Stimulated activated CD4-positive, alpha-beta T cell treated with anti-CD3 and anti-CD28 coated beads, Interleukin-12 subunit alpha, Interleukin-12 subunit beta, amount 100 ng/mL, for 48 hours (primary cell): ENCODE results near the gene SH3BP4.

ENCODE experiments used
- DNase-seq, 3 donors: peaks; one replicate each; pipeline ENCODE4 v3.0.0-alpha.2; 2020; ENCODE audit warnings: low read depth in 2 of 3, low spot score in 1 of 3

Gene SH3BP4

DNA sequence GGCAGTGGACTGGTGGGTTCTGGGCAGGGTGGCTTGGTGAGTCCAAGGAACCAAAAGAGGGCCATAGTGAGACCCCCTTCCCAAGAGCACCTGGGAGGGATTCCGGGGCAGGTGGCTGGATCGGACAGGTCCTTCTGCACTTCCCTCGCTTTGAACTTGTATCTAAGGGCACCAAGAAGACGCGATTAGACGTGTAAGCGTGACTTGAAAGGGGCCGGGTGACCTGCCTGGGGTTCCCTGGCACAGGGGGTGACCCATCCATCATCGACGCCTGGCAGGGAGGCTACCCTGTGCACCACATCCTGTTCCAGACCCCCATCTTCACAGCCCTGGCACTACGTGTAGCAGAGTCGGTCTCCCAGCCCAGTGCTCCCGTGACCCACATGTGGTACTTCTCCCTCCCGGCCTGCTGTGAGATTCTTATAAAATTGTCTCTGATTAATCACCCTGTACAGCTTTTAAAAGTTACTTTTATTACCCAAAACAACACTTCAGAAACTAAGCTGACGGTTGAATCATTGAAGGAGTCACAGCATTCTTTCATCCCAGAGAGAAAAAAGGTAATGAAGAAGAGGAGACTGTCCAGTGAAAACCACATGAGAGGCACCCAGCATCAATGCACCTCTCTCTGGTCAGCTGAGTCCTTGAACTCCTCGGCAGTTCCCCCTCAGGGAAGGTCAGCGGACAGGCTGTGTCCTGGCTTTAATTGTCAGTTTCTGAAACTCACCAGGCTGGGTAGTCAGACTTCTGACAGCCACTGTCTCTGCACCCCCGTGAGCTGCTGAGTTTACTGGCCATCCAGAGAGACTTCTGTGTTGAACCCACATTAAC, 13.0 kb downstream of the SH3BP4 start:
- no peak for DNase-seq

DNA sequence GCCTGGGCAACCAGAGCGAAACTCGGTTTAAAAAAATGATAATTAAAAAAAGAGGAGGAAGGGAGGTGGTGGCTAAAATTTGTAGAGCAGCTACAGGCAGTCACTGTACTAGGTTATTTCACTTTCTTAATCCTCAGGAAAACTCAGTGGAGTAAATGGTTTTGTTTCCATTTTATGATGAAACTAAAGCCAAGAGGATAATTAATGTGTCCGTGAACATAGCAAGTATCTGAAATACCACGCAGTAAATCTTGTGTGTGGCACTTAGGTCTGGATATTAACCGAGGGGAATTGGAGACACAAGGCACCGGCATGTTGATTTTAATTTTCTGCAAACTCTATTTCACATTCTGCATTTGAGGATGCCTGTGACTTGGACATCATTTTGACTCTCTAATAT, 14.5 kb downstream of the SH3BP4 start:
- DNase-seq, result no peak

DNA sequence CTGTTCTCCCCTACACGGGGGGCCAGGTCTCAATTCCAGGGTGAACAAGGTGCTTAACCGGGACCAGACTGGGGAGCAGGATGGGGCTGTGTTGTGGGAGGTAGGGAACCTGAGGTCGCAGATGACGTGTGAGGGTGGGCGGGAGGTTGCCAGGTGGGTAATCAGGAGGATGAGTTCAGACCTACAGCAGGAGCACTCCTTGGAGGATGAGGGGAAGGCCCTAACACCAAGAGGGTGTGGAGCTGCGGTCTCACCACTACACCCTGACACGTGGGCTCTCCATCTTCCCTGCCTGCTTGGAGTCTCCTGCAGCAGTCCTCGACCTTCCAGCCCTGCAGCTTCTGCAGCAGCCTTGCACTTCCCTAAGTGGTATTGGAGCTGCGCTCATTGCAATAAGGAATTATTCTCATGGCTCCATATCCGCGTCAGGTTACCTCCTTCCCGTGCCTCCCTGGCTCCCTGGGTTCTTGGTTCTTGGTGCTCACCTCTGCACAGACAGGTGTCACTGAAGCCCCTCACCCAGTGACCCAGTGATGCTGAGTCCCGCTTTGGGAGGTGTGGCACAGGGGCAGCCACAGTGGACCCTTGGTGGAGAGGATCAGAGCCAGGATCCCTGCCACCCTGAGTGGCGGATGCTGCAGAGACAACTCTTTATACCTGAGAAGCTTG, 15.5 kb downstream of the SH3BP4 start:
- DNase-seq, result no peak

DNA sequence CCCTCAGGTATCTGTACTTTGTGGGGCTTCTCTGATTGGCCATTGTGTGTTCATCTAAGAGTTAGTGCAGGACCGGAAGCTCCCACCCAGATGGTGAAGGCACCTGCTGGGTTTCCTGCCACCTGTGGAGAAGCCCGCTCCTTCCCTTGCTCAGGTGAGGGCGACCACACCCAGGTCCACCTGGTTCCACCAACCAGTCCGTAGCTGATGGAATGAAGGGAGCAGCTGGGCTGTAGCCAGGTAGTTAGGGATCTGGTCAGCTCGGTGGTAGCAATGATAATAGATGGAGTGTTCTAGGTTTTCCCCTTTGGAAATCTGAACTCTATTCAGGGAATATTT, 16.0 kb downstream of the SH3BP4 start:
- DNase-seq, result no peak

DNA sequence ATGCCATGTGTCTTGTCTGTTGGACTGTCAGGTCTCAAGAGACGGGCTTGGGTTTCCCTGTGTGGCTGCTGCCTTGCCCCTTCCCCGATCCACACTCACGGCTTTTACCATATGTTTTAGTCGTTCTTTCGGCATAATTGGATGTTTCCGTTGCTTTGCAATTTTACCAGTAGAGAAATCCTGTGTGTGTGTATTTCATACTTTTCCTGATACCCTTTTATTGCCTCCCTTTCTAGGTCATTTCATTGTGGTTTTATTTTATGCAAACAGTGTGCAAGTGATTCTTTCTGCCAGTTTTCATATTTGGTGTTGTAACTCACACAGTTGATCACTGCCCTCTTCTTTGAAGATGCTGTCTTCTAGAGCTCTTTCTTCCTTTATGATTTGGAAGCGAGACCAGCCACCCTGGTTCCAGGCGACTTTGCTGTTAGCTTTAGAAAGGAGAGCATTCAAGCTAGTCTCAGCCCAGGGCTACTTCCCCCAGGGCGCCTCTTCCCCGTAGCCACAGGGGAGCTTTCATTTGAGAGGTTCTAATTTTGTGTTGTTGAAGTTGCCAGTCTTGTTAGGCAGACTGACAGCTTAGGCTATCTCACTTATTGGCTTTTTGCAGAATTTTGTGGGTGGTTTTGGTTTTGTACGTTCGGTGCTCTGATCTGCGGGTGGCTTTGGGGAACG, 17.0 kb downstream of the SH3BP4 start:
- DNase-seq, result no peak

DNA sequence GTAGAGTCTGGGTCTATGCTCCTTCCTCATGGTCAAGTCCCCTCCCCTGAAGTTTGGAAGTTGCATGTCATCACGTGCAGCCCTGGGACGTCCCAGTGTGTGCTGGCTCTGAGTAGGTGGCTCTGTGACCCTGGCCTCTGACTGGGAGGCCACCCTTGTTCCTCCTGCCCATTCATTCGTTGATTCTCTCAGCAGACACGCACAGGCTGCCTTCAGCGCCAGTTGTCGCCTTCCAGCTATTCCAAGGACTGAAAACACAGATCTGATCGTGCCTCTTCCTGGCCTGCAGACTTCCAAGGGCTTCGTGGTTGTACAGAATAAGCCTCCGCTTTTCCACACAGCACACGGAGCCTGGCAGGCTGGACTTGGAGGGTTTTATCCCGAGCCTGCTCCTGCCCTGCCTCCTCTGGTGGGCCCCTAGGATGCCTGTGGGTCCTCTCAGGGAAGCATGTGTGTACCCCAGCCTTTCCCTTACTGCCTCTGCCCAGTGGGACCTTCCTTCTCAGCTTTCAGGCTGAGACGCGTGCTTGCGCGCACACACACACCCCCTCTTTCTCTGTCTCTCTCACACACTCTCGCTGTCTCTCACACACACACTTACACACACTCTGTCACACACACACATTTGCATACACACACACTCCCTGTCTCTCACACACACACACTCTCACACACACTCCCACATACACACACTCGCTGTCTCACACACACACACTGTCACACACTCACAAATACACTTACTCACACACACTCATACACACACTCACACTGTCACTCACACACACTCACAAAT, 17.7 kb downstream of the SH3BP4 start:
- no peak for DNase-seq

DNA sequence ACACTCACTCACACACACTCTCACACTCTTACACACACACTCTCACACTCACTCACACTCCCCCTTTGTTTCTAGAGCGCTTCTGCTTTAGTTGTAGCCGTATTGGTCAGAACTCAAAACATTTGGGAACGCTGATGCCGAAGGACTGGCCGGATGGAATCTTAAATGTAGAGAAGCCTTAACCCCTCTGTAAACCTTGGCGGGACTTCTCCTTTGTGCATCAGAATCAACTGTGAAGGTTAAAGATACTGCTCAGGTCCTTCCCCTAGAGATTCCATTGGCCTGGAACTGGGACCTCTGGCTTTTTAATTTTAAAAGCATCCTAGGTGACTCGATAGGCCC, 18.3 kb downstream of the SH3BP4 start:
- DNase-seq, result no peak

DNA sequence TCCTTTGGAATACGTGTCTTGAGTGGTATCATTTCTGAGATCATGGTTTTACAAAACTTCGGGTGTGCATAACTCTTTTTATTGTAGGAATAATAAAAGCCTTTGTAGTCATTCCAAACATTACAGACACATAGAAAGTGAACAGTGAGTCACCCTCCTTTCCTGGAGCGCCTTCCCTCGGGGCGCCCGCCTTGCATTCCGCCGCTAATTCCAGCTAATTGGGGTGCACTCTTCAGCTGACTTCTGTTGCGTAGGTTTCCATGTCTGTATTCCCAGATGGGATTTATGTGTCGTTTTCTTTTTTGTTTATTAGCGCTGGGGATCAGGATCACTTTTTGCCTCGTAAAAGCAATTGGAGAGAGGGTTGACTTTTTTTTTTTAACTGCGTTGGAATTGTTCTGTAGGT, 18.7 kb downstream of the SH3BP4 start:
- DNase-seq, result no peak

DNA sequence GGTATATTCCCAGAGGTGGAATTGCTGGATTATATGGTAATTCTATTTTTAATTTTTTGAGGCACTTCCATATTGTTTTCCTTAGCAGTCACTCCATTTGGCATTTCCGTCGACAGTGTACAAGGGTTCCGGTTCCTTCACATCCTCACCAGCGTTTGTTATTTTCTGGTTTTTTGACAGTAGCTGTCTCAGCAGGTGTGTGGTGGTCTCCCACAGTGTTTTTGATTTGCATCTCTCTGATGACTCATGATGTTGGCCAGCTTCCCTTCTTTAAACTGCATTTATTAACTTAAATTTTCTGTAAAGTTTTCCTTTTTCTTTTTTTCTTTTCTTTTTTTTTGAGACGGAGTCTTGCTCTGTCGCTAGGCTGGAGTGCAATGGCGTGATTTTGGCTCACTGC, 19.7 kb downstream of the SH3BP4 start:
- no peak for DNase-seq

DNA sequence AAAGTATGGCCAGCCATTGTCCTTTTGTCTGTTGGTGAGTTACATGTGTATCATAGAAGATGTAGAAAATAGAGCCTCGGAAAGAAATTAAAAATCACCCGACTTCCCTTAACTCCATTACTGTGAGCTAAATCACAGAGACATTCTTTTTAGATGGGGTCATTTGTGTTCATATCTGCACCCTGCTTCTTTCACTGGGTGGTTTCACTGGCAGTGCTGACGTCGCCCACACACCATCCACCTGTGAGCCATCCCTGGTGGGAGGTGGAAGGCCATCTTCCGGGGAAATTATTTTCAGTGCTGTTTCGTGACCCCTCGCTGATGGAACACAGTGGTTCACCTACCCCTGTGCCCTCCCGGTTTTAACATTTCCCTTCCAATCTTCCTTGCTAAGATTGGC, 21.2 kb downstream of the SH3BP4 start:
- DNase-seq, result no peak

DNA sequence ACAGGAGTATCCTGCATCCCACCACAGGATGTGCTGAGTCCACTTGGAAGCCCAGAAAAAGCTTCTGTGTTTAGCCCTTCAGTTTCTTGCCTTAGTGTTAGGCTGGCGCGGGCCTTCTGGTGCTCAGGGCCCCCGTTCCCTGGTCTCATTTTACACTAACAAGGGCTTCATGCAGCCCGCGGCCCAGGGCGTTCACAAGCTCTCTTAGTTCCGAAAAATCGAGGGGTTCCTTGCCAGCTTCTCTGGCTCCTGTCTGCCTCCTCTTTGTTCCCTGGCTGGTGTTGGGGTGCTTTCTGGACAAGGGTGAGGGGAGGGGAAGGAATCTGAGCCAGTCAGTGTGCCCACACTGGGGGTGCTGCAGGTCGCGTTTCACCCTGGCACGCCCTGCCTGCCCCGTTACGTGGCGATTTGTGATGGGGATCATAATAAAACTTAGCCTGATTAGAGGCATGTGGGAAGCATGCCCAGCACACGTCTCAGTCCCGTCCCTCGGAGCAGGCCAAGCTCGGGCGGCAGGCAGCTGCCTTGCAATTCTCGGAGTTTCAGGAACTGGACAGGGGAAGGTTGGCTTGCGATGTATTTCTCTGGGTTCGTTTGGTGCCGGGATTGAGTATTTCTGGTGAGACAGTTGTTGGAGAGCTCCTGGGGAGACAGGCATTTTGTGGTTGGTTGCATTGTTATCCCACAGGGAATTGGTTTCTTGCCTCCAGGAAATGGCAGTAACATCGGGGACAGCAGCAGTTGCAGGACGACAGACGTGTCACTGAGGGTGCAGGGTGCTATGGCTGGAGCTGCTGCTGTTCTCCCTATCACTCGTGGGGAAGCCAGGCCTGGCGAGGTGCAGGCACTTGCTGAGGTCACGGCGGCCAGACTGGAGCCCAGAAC, 22.9 kb downstream of the SH3BP4 start:
- no peak for DNase-seq

DNA sequence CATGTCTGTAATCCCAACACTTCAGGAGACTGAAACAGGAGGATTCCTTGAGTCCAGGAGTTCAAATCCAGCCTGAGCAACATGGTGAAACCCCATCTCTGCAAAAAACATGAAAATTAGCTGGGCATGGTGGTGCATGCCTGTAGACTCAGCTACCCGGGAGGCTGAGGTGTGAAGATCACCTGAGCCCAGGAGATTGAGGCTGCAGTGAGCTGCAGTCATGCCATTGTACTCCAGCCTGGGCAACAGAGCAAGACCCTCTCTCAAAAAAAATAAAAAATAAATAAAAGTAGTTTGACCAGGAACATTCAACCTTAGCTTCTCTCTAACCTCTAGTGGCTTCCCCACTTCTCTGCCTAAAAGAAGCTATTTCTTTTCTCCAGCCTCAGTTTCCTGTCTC, 23.8 kb downstream of the SH3BP4 start:
- no peak for DNase-seq

DNA sequence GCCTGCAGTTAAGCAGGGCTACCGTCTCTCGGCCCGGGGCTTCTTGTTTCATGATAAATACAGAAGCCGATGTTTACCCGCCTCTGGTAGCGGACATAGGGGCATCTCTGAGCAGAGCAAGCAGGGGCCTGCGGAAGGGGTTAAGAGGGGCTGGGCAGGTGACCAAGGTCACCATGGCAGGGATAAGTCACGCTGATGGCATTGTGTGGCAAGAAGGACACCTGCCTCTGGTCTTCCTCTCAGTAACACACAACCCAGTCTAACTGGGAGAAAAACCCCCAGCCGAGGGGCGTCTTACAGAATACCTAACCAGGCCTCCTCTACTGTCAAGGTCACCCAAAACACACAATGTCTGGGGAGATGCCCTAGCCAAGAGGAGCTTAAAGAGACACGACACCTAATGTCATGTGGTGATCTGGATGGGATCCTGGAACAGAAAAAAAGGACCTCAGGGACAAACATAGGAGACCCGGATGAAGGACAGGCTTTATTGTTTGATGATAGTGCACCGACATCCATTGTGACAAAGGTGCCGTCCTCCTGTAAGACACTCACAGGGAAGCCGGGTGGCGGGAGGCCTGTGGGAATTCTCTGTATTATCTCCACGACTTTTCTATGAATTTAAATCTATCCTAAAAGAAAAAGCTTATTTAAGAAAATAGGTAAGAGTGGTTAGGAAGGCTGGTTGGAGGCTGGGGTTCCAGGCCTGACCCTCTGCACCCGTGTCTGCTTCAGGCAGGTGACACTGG, 24.8 kb downstream of the SH3BP4 start:
- no peak for DNase-seq

DNA sequence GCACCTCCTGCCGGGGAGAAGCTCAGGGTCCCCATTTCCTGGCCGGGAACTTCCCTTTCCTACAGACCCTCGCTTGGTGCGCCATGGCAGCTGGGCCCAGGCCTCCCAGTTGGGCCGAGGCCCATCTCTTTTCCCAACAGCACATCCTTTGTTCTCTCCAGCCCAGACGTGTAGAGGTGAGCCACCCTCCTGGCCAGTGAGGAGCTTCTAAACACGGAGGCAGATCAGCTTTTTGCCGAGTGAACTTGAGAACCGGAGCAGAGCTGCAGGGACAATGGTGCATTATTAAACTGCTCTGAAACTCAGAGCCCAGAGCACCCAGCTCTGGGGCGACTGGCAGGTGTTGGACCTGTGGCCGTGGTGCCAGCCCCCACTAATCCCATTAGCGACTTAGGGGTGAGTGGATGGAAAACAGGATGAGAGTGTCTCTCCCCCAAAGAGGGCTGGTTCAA, 25.4 kb downstream of the SH3BP4 start:
- DNase-seq, result no peak

DNA sequence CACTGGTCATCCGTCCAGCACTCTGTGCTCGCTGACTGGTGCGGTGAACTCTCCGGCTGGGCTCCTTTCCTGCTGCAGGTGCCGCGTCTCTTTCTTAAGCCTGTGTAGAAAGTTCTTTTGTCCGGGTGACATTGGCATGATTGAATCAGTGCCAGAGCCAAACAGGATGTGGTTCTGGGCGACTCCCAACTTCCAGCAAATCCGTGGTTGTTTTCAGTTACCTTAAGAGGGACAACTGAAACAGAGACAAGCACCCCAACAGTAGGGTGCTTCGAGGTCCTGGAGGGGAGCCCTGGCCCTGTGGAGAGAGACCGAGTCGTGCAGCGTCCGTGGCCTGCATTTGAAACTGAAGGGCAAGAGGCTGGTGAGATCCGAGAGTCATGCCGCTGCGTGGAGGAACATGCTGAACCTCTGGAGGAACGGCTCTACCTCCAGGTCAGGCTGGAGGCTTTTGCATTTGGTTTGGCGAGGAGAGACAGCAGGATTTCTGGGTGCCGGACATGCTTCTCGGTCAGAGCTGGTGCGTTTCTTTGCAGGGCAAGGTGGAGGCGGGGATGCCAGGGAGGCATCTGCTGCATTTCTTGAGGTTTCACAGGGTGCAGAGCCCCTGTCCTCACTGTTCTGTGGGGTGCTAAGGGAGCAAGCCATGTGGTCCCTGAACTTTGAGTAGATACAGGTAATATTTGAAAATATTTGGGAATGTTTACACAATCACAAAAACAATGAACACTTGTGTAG, 26.8 kb downstream of the SH3BP4 start:
- DNase-seq, result no peak

DNA sequence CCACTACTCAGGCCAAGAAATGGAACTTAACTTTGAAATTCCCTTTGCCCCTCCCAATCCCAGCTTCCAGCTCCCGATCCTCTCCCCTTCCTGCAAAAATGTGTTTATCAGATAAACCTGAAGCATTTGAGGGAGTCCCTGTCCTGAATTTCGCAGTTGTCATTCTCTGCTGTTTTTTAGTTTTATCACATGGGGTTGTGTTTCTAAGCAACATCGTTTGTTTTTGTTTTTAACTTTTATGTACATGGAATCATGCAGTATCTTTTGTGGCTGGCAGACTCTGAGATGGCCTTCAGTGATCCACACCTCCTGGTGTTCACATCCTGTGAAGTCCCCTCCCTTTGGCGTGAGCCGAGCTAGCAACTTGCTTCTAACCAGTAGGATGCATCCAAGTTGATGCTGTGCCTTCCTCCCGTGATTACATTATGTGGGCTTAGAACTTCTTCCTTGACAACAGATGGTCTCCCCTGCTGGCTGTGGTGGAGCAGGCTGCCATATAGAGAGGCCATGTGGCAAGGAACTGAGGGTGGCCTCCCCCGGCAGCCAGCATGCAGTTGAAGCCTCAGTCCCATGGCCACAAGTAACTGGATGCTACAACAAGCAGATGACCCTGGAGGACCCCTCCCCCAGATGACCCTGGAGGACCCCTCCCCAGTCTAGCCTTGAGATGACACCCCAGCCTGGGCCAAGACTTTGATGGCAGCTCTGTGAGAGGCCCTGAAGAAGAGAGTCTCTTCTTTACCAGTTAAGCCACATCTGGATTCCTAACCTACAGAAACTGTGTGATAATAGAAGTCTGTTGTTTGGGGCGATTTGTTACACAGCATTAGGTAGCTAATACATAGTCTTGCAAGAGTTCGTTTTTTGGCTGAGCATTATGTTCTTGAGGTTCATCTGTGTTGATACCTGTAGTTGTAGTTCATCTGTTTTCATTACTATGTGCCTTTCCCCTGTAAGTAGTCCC, 27.7 kb downstream of the SH3BP4 start:
- no peak for DNase-seq

DNA sequence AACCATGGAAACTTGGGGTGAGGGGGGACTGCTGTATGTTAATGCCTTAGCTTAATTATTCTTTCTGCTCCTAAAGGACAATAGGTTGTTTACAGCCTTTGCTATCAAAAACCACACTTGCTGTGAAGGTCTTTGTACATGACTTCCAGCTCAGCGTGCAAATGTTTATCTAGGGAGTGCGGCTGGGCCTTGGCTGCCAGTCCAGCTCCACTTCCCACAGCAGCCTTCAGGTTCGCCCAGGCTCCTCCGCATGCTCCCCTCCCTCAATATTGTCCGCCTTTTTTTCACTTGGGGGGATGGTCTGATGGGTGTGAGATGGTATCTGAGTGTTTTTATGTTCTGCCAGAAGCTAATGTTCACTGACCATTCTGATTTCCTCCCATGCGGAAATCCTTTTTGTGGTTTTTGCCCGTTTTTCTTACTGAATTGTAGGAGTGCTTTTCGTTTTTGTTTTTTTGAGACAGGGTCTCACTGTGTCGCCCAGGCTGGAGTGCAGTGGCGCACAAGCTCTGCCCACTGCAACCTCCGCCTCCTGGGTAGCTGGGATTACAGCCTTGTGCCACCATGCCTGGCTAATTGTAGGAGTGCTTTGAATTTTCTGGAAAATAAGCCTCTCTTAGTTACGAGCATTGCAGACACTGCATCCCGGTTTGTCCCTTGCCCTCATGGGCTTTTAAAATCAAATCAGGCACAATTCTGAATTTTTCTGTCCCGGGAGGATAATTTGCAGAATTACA, 28.8 kb downstream of the SH3BP4 start:
- no peak for DNase-seq
